NT2/D1 (cell line): ENCODE data around the gene LYST.

ENCODE experiments used
- DNase-seq: peaks from one replicate; pipeline ENCODE4 v3.0.0-alpha.2; 2011; ENCODE audit warnings: low read depth, low spot score
- H3K27me3 ChIP-seq: 2 replicates; pipeline ENCODE4 v1.6.0; 2011; ENCODE audit warnings: mild to moderate bottlenecking; ENCODE audit not compliant: insufficient read length, insufficient read depth
- H3K36me3 ChIP-seq: 2 replicates; pipeline ENCODE4 v1.6.1; 2011; ENCODE audit warnings: mild to moderate bottlenecking, low read length, mixed read lengths; ENCODE audit not compliant: insufficient read depth, insufficient read length
- H3K4me1 ChIP-seq: 2 replicates; pipeline ENCODE4 v1.5.1; 2011; ENCODE audit not compliant: insufficient read depth, insufficient read length
- H3K4me3 ChIP-seq: 2 replicates; pipeline ENCODE4 v1.5.1; 2011; ENCODE audit warnings: low read depth; ENCODE audit not compliant: insufficient read length
- H3K9ac ChIP-seq: 2 replicates; pipeline ENCODE4 v1.6.0; 2011; ENCODE audit warnings: low read depth; ENCODE audit not compliant: insufficient read length
- H3K9me3 ChIP-seq: 2 replicates; pipeline ENCODE4 v1.5.1; 2011; ENCODE audit warnings: mild to moderate bottlenecking, low read length; ENCODE audit not compliant: insufficient read depth
- SUZ12 ChIP-seq: IDR thresholded peaks from 2 replicates; pipeline ENCODE4 v1.6.1; 2011; ENCODE audit not compliant: insufficient read length, insufficient read depth; ENCODE audit errors: extremely low read depth
- YY1 ChIP-seq: IDR thresholded peaks from 2 replicates; pipeline ENCODE4 v1.6.1; 2011; ENCODE audit not compliant: insufficient read length, insufficient read depth
- ZNF274 ChIP-seq: IDR thresholded peaks from 2 replicates; pipeline ENCODE4 v1.6.1; 2011; ENCODE audit warnings: mild to moderate bottlenecking, low read depth, low read length

Gene LYST

DNA sequence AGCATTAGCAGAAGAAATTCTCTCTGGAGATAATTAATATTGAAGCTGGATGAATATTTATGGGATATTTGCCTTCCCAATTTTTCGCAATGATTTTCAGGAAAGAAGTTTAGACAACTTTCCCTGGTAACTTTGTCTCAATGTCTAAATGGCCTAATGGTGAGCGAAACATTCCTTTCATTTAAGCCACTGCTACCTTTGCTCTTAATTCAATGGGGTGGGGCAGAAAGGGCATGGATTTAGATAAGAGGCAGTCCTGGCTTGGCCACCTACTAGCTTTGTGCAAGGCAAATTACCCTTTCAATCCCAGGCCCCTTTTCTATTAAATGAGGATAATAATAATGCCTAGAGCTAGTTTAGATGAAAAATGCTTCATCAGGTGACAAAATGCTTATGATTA is 27.1 kb upstream of the LYST start:
- TF ChIP-seq ZNF274 = no peak
- TF ChIP-seq SUZ12 = no peak
- no peak for TF ChIP-seq YY1
- DNase-seq = no peak
- H3K27me3 ChIP-seq = no peaks in the 10 kb centered on the region
- H3K9me3 ChIP-seq = no peaks in the 10 kb centered on the region
- H3K9ac ChIP-seq = no peak overlapping the region
- H3K36me3 ChIP-seq = no peaks in the 10 kb centered on the region
- no peak overlapping the region for H3K4me3 ChIP-seq
- peaks cover 3% of the 10 kb centered on the region for H3K4me1 ChIP-seq

- TF ChIP-seq ZNF274 (no peak), SUZ12 (no peak), YY1 (no peak)
- H3K27me3 ChIP-seq = no peaks in the 10 kb centered on the region
- no peaks in the 10 kb centered on the region for H3K4me1 ChIP-seq
- DNase-seq = no peak
- H3K9me3 ChIP-seq = no peaks in the 10 kb centered on the region
- no peak overlapping the region for H3K9ac ChIP-seq
- no peaks in the 10 kb centered on the region for H3K36me3 ChIP-seq
- no peak overlapping the region for H3K4me3 ChIP-seq
Observed at GRCh38 chr1:235892734-235893413, 26.2 kb upstream of the LYST start.

GRCh38 chr1:235892202-235892601 is 25.5 kb upstream of the LYST start:
- H3K4me1 ChIP-seq = no peaks in the 10 kb centered on the region
- no peak overlapping the region for H3K9ac ChIP-seq
- no peaks in the 10 kb centered on the region for H3K9me3 ChIP-seq
- H3K4me3 ChIP-seq = no peak overlapping the region
- no peaks in the 10 kb centered on the region for H3K27me3 ChIP-seq
- TF ChIP-seq ZNF274 = no peak
- TF ChIP-seq SUZ12 = no peak
- TF ChIP-seq YY1 = no peak
- H3K36me3 ChIP-seq = no peaks in the 10 kb centered on the region
- no peak for DNase-seq

- no peak overlapping the region for H3K4me3 ChIP-seq
- H3K36me3 ChIP-seq = no peaks in the 10 kb centered on the region
- no peak for DNase-seq
- H3K9me3 ChIP-seq = no peaks in the 10 kb centered on the region
- no peaks in the 10 kb centered on the region for H3K27me3 ChIP-seq
- TF ChIP-seq SUZ12 = no peak
- TF ChIP-seq ZNF274 = no peak
- TF ChIP-seq YY1 = no peak
- no peaks in the 10 kb centered on the region for H3K4me1 ChIP-seq
- H3K9ac ChIP-seq = no peak overlapping the region
Observed at GRCh38 chr1:235888119-235888643, 21.5 kb upstream of the LYST start.

GRCh38 chr1:235887676-235888075 is 21.0 kb upstream of the LYST start:
- H3K9ac ChIP-seq = no peak overlapping the region

DNA sequence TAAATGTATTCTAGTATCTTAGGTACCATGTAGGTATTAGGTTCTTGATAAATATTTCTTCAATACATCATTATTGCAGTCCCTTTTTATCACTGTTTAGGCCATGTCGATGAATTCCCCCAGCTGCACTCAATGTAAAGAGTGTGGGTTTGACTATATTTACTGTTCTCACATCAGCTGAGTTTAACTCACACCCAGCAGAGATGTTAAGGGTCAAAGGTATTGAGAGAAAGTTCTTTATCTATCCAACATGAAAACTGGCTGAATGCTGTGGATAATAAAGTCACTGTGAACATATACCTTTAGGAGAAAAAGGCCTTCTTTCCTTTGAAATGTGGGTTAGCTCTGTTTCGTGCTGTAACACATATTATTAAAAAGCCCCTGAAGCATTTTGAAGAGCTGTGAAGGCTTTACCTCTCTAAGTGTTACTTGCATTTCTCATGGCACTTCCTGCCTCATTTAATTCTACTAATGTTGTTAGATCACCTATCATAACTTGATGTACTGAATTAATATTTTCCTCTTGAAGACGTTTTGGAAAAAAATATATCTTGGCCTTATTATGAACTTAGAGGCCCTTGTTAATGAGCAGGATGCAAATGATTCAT is 19.1 kb upstream of the LYST start:
- H3K27me3 ChIP-seq = no peaks in the 10 kb centered on the region
- H3K4me3 ChIP-seq = no peak overlapping the region
- no peaks in the 10 kb centered on the region for H3K9me3 ChIP-seq
- no peak overlapping the region for H3K9ac ChIP-seq
- H3K36me3 ChIP-seq = no peaks in the 10 kb centered on the region
- H3K4me1 ChIP-seq = no peaks in the 10 kb centered on the region
- no peak for TF ChIP-seq SUZ12
- TF ChIP-seq YY1 = no peak
- no peak for TF ChIP-seq ZNF274
- no peak for DNase-seq

More at GRCh38 chr1:235887676-235888075, 21.0 kb upstream of the LYST start:
- no peaks in the 10 kb centered on the region for H3K27me3 ChIP-seq
- H3K4me3 ChIP-seq = no peak overlapping the region
- H3K4me1 ChIP-seq = no peaks in the 10 kb centered on the region
- no peaks in the 10 kb centered on the region for H3K36me3 ChIP-seq
- TF ChIP-seq YY1 = no peak
- TF ChIP-seq SUZ12 = no peak
- no peak for TF ChIP-seq ZNF274
- H3K9me3 ChIP-seq = no peaks in the 10 kb centered on the region
- no peak for DNase-seq

DNA sequence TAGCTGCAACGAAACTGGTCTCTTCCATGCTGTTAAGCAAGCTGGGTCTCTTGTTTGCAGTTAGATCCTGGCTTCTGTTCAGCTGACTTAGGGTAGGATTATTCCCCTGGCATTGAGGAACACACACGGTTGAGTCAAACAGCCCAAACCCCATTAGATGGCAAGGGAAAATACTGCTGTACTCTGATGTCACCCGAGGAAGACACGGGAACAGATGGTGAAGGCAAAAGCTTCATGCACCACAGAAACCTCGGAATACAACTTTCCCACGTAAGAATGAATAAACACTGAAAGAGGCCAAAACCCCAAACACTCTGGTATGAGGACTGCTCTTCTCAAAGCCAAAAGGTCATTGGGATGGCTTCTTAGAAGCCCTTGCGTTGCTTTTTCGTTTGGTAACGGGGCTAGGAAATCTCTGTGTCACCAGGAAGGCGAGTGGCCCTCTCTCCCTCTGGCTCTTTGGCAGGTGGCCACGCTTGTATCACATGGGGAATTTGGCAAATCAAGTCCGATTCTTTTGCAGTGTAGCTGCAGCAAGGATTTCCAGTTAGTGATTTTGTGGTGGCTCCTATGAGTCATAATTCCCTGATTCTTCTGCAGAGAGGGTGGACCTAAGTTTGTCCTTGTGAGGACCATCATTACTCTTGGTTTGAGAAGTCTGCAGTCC is 16.7 kb upstream of the LYST start:
- H3K9me3 ChIP-seq = no peaks in the 10 kb centered on the region
- no peaks in the 10 kb centered on the region for H3K27me3 ChIP-seq
- DNase-seq = no peak
- H3K4me1 ChIP-seq = no peaks in the 10 kb centered on the region
- TF ChIP-seq YY1 = no peak
- no peak for TF ChIP-seq SUZ12
- no peak for TF ChIP-seq ZNF274
- H3K9ac ChIP-seq = no peak overlapping the region
- H3K36me3 ChIP-seq = no peaks in the 10 kb centered on the region
- H3K4me3 ChIP-seq = no peak overlapping the region
